ENCODE data around the gene TYW1. TPM values are rescaled to one million over a fixed set of nuclear protein-coding genes. Genes with fewer than 3 reads are reported as not detected.
"Not testable (repeated sequence)": the region's sequence is repeated elsewhere in the genome, so short reads cannot be mapped to it uniquely, and the experiment has no call there.

TYW1 gene
- total and polyA plus RNA-seq, 9 donors = 13.2 to 16.3 (median 14.6) TPM

- H3K36me3 ChIP-seq (ENCODE audit: control insufficient read depth, insufficient read depth, low read length); H3K27me3 ChIP-seq (ENCODE audit: control insufficient read depth, insufficient read depth, low read length); H3K27ac ChIP-seq (ENCODE audit: low read length); DNase-seq; H3K9me3 ChIP-seq (replicated peaks; ENCODE audit: control insufficient read depth, low read depth, low read length); H3K4me1 ChIP-seq (ENCODE audit: control insufficient read depth, insufficient read depth, low read length); H3K4me3 ChIP-seq (ENCODE audit: low read length): not testable (repeated sequence)
- no CpG with 5 or more reads among the region's 17 CpGs for WGBS (ENCODE audit: insufficient coverage)
Measured at GRCh38 chr7:67182956-67183750, 186.5 kb downstream of the TYW1 start.

DNA sequence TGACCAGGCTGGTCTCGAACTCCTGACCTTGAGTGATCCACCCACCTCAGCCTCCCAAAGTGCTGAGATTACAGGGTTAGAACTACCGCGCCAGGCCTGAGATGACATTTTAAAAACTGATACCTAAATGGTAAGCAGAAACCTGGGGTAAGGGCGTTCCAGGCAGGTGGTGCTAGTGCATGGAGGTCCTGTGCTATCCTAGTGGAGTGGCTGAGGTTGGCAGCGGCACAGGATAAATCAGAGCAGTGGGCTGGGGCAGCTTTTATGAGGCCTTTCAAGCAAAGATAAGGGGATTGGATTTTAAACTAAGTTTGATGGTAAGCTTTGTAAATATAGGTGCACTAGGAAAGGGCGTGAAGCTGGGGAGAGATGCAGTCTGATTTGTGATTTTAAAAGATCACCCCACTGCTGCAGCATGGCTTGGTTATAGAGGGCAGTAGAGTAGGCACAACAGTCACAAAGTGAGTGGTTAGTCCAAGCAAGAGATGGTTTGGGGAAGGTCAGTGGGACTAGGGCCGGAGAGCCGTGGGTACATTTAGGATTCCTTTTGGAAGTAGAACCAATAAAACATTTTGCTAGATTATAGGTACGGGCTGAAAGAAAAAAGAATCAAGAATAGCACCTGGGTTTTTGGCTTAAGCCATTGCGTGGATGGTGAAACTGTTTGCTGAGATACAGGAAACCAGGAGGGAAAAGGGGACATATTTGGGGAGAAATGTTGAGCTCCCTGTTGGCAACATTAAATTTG, 188.5 kb downstream of the TYW1 start:
- not testable (repeated sequence) for H3K27ac ChIP-seq (ENCODE audit: low read length); H3K36me3 ChIP-seq (ENCODE audit: control insufficient read depth, insufficient read depth, low read length); H3K4me3 ChIP-seq (ENCODE audit: low read length); H3K4me1 ChIP-seq (ENCODE audit: control insufficient read depth, insufficient read depth, low read length); DNase-seq; H3K27me3 ChIP-seq (ENCODE audit: control insufficient read depth, insufficient read depth, low read length); H3K9me3 ChIP-seq (replicated peaks; ENCODE audit: control insufficient read depth, low read depth, low read length)
- WGBS (ENCODE audit: insufficient coverage) = 91% methylated on average over 4 of the region's 10 CpGs

GRCh38 chr7:67185660-67186129, 189.1 kb downstream of the TYW1 start:
- H3K36me3 ChIP-seq (ENCODE audit: control insufficient read depth, insufficient read depth, low read length); H3K27me3 ChIP-seq (ENCODE audit: control insufficient read depth, insufficient read depth, low read length); H3K4me3 ChIP-seq (ENCODE audit: low read length); H3K4me1 ChIP-seq (ENCODE audit: control insufficient read depth, insufficient read depth, low read length); H3K27ac ChIP-seq (ENCODE audit: low read length); H3K9me3 ChIP-seq (replicated peaks; ENCODE audit: control insufficient read depth, low read depth, low read length); DNase-seq: not testable (repeated sequence)
- no CpG with 5 or more reads among the region's 3 CpGs for WGBS (ENCODE audit: insufficient coverage)

GRCh38 chr7:67189160-67189559, 192.5 kb downstream of the TYW1 start:
- DNase-seq; H3K27ac ChIP-seq (ENCODE audit: low read length); H3K27me3 ChIP-seq (ENCODE audit: control insufficient read depth, insufficient read depth, low read length); H3K4me1 ChIP-seq (ENCODE audit: control insufficient read depth, insufficient read depth, low read length); H3K36me3 ChIP-seq (ENCODE audit: control insufficient read depth, insufficient read depth, low read length); H3K4me3 ChIP-seq (ENCODE audit: low read length); H3K9me3 ChIP-seq (replicated peaks; ENCODE audit: control insufficient read depth, low read depth, low read length): not testable (repeated sequence)
- WGBS (ENCODE audit: insufficient coverage) = 89% methylated on average over 5 of the region's 8 CpGs

- not testable (repeated sequence) for H3K4me1 ChIP-seq (ENCODE audit: control insufficient read depth, insufficient read depth, low read length); H3K27me3 ChIP-seq (ENCODE audit: control insufficient read depth, insufficient read depth, low read length); H3K36me3 ChIP-seq (ENCODE audit: control insufficient read depth, insufficient read depth, low read length); H3K9me3 ChIP-seq (replicated peaks; ENCODE audit: control insufficient read depth, low read depth, low read length); DNase-seq; H3K27ac ChIP-seq (ENCODE audit: low read length); H3K4me3 ChIP-seq (ENCODE audit: low read length)
- no CpG with 5 or more reads among the region's 4 CpGs for WGBS (ENCODE audit: insufficient coverage)
Measured at GRCh38 chr7:67189801-67190465, 193.3 kb downstream of the TYW1 start.

- WGBS (ENCODE audit: insufficient coverage) = no CpG with 5 or more reads among the region's 5 CpGs
- H3K27me3 ChIP-seq (ENCODE audit: control insufficient read depth, insufficient read depth, low read length); DNase-seq; H3K27ac ChIP-seq (ENCODE audit: low read length); H3K9me3 ChIP-seq (replicated peaks; ENCODE audit: control insufficient read depth, low read depth, low read length); H3K4me3 ChIP-seq (ENCODE audit: low read length); H3K4me1 ChIP-seq (ENCODE audit: control insufficient read depth, insufficient read depth, low read length); H3K36me3 ChIP-seq (ENCODE audit: control insufficient read depth, insufficient read depth, low read length): not testable (repeated sequence)
Measured at GRCh38 chr7:67191002-67191720, 194.5 kb downstream of the TYW1 start.

DNA sequence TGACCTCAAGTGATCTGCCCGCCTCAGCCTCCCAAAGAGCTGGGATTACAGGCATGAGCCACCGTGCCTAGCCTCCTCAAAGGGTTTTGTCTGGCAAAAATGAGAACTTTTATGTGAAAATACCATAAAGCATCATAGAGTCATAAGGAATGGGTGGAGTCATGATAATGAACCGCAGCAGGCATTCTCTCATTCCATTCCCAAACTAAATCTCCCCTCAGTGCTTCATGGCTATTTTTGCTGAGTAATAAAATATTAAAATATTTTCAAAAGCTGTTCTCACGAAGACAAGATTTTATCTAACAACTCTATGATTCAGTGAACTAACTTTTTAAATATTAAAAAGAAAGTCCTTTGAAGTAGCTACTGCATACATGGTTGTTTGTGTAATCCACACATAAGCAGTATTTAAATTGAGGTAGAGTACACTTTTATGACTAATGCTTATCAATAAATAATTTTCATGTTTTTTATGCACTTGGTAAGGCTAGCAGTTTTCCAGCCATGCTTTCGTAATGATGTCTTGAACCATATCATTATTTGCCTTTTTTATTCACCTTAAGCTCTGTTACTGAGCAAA, 195.6 kb downstream of the TYW1 start:
- H3K36me3 ChIP-seq (ENCODE audit: control insufficient read depth, insufficient read depth, low read length); H3K27ac ChIP-seq (ENCODE audit: low read length): not testable (repeated sequence)
- no CpG with 5 or more reads among the region's 5 CpGs for WGBS (ENCODE audit: insufficient coverage)

DNA sequence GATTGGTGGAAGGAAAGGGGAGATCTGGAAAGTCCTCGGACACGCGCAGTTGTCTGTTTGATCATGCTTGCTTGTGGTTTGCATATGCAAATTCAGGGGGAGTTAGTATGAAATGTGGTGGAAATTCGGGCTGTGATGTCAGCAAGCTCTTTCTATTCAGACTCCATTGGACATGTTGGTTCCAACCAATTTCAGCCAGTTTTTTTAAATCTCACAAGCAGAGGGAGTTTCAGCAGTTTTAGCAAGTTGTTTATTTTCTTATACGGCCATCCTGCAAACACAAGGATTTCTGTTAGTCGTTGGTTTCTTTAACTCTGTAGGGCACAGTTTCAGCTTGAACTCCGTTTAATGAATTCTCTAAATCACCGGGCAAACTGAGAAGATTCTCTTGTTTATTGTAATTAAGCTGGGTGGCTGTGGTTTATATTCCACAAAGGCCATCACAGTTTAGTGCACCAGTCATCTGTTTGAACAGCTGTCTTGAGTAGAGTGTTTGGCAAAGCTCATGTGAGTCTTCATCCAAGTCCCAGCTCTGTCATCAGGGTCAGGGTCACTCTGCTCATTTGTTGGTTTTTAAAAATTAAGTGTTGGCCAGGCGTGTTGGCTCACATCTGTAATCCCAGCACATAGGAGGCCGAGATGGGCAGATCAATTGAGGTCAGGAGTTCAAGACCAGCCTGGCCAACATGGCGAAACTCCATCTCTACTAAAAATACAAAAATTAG, 196.4 kb downstream of the TYW1 start:
- H3K27me3 ChIP-seq (ENCODE audit: control insufficient read depth, insufficient read depth, low read length); H3K9me3 ChIP-seq (replicated peaks; ENCODE audit: control insufficient read depth, low read depth, low read length); H3K4me1 ChIP-seq (ENCODE audit: control insufficient read depth, insufficient read depth, low read length); H3K36me3 ChIP-seq (ENCODE audit: control insufficient read depth, insufficient read depth, low read length); H3K4me3 ChIP-seq (ENCODE audit: low read length): not testable (repeated sequence)
- no CpG with 5 or more reads among the region's 11 CpGs for WGBS (ENCODE audit: insufficient coverage)
- H3K27ac ChIP-seq (ENCODE audit: low read length) = peak overlapping the region; percentile 45
- peak; percentile 81 for DNase-seq

More for the DNA sequence above, 195.6 kb downstream of the TYW1 start:
- DNase-seq; H3K27me3 ChIP-seq (ENCODE audit: control insufficient read depth, insufficient read depth, low read length); H3K9me3 ChIP-seq (replicated peaks; ENCODE audit: control insufficient read depth, low read depth, low read length); H3K4me3 ChIP-seq (ENCODE audit: low read length); H3K4me1 ChIP-seq (ENCODE audit: control insufficient read depth, insufficient read depth, low read length): not testable (repeated sequence)

DNA sequence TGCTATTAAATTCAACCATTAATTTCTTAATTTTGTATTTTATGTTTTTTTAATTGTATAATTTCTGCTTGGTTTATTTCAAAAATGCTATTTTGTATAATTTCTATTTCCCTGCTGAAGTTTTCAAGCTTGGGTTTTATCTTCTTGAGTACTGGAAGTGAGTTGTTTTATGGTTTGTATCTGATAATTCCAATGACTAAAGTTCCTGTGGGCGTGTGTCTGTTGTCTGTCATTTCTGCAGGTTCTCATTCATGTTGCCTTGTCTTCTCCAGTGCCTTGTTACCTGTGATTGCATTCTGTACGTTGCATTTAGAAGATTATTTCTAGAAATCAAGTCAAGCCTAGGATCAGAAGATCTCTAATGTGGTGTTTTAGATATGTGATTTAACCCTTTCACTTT, 199.5 kb downstream of the TYW1 start:
- not testable (repeated sequence) for H3K4me3 ChIP-seq (ENCODE audit: low read length); H3K4me1 ChIP-seq (ENCODE audit: control insufficient read depth, insufficient read depth, low read length); H3K27ac ChIP-seq (ENCODE audit: low read length); H3K9me3 ChIP-seq (replicated peaks; ENCODE audit: control insufficient read depth, low read depth, low read length); H3K27me3 ChIP-seq (ENCODE audit: control insufficient read depth, insufficient read depth, low read length); DNase-seq; H3K36me3 ChIP-seq (ENCODE audit: control insufficient read depth, insufficient read depth, low read length)
- no CpG with 5 or more reads among the region's 2 CpGs for WGBS (ENCODE audit: insufficient coverage)

All from muscle of leg (tissue), 11 donors.